Memory B cell (primary cell): ENCODE data around the gene SLC25A42.

Experiments
- ATAC-seq: fragments of 150-1000 bp; cut with Tn5 transposase; 2 replicates; pipeline ENCODE4 v1.10.0; 2021; ENCODE audit warnings: low read depth, mild to moderate bottlenecking, moderate library complexity
- DNase-seq, 2 donors: peaks; one replicate each; pipeline ENCODE4 v3.0.0; 2022; ENCODE audit warnings: low spot score in 2 of 2
- H3K27ac Mint-ChIP-seq: one replicate; pipeline ENCODE4 v1.8.0; 2022; ENCODE audit warnings: mild to moderate bottlenecking, moderate library complexity, mixed read lengths
- H3K27me3 Mint-ChIP-seq: one replicate; pipeline ENCODE4 v1.8.0; 2022; ENCODE audit warnings: mixed read lengths
- H3K36me3 Mint-ChIP-seq: one replicate; pipeline ENCODE4 v1.8.0; 2022; ENCODE audit warnings: mild to moderate bottlenecking, mixed read lengths
- H3K4me1 Mint-ChIP-seq: one replicate; pipeline ENCODE4 v1.8.0; 2022; ENCODE audit warnings: mixed read lengths
- H3K4me3 Mint-ChIP-seq: one replicate; pipeline ENCODE4 v1.8.0; 2022; ENCODE audit warnings: mild to moderate bottlenecking, moderate library complexity, mixed read lengths
- H3K9me3 Mint-ChIP-seq: one replicate; pipeline ENCODE4 v1.8.0; 2022; ENCODE audit warnings: mixed read lengths

Gene SLC25A42

DNA sequence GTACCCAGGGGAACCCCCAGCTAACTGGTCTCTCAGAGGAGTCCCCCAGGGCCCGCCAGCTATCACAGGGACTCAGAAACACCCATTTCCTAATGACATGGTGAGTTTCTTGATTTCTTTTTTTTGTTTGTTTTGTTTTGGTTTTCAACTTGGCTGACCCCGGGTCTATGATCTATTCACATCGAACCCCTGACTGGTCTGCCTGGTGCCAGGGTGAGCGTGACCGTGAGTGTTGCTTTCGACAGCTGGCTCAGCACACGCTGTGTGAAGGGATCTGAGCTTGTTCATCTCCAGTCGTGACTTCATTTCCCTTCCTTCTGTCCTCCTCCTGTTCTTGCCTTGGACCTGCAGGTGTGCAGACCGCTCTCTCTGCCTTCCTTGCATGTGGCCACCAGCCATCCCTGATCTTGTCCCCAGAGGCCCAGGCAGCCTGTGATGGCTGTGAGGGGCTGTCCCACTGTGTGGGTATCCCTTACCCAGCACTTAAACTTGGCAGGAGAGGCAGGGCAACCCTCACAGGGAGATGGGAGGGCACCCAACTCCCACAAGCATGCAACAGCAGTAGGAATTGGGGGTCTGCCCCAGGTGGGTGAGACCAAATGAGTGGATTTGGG lies 48.3 kb downstream of the SLC25A42 start:
- ATAC-seq = no peak

GRCh38 chr19:19113040-19113626 lies 49.3 kb downstream of the SLC25A42 start:
- Mint-ChIP-seq H3K4me1 (peaks cover 10% of the 10 kb centered on the region), H3K27me3 (no peaks in the 10 kb centered on the region), H3K4me3 (no peak overlapping the region), H3K27ac (peak overlapping the region; percentile 43), H3K9me3 (no peaks in the 10 kb centered on the region), H3K36me3 (no peaks in the 10 kb centered on the region)
- DNase-seq = no peak
- ATAC-seq = no peak

More for the DNA sequence above, 48.3 kb downstream of the SLC25A42 start:
- Mint-ChIP-seq H3K9me3 (no peaks in the 10 kb centered on the region), H3K36me3 (peaks cover 5% of the 10 kb centered on the region), H3K4me3 (no peak overlapping the region), H3K27ac (peak overlapping the region; percentile 21), H3K27me3 (no peaks in the 10 kb centered on the region), H3K4me1 (peaks cover 10% of the 10 kb centered on the region)
- DNase-seq = no peak

GRCh38 chr19:19115954-19116353 lies 52.2 kb downstream of the SLC25A42 start:
- ATAC-seq (peak; percentile 75), DNase-seq (peak; percentile 47 to 54)
- no peak overlapping the region for H3K27ac Mint-ChIP-seq
- H3K9me3 Mint-ChIP-seq = no peaks in the 10 kb centered on the region
- H3K27me3 Mint-ChIP-seq = no peaks in the 10 kb centered on the region
- H3K4me3 Mint-ChIP-seq = no peak overlapping the region
- peaks cover 8% of the 10 kb centered on the region for H3K36me3 Mint-ChIP-seq
- peaks cover 10% of the 10 kb centered on the region for H3K4me1 Mint-ChIP-seq

DNA sequence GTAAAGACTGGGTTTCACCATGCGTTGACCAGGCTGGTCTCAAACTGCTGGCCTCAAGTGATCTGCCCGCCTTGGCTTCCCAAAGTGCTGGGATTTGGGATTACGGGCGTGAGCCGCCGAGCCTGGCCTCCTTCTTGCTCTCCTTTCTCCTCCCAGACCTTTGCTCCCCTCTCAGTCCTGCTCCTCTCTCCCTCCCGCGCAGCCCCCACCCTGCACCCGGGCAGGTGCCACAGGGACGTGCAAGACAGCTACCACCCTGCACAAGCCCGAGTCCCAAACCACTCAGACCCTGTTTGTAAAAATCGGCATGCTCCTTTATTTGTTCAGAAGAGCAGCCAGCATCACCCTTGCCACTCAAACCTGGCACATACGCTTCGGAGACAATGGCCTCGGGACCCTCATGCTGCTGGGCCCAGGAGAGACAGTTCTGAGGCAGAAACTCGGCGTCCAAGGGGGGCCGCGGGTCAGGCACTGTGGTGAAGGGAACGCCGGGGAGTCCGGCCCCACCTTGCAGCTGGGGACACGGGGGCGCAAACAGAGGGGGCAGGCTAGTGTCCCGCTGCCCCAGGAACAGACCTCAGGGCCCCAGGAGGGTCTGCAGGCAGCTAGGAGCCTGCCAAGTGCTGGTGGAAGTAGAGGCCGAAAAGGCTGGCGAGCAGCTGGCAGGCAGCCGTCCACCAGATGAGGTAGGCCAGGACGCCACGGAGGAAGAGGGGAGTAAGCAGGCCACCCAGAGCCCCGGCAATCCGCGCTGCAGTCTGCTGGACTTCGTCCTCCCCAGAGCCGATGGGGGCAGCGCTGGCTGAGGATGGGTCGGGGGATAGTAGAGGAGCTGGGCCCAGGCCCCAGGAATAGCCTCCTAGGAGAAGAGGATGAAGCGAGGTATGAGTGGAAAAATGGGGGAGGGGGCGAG lies 55.8 kb downstream of the SLC25A42 start:
- ATAC-seq = no peak
- H3K27ac Mint-ChIP-seq = no peak overlapping the region
- no peaks in the 10 kb centered on the region for H3K4me1 Mint-ChIP-seq
- no peak overlapping the region for H3K4me3 Mint-ChIP-seq
- H3K36me3 Mint-ChIP-seq = peaks cover 25% of the 10 kb centered on the region
- DNase-seq = no peak
- peaks cover 7% of the 10 kb centered on the region for H3K9me3 Mint-ChIP-seq
- H3K27me3 Mint-ChIP-seq = no peaks in the 10 kb centered on the region

- ATAC-seq (no peak), DNase-seq (no peak)
- Mint-ChIP-seq H3K4me3 (no peak overlapping the region), H3K36me3 (peaks cover 25% of the 10 kb centered on the region), H3K9me3 (peaks cover 7% of the 10 kb centered on the region), H3K4me1 (no peaks in the 10 kb centered on the region), H3K27me3 (no peaks in the 10 kb centered on the region), H3K27ac (no peak overlapping the region)
Measured at GRCh38 chr19:19120308-19121231, 56.8 kb downstream of the SLC25A42 start.

- H3K36me3 Mint-ChIP-seq = peaks cover 27% of the 10 kb centered on the region
- DNase-seq (no peak), ATAC-seq (no peak)
- H3K9me3 Mint-ChIP-seq = peaks cover 7% of the 10 kb centered on the region
- no peak overlapping the region for H3K4me3 Mint-ChIP-seq
- no peak overlapping the region for H3K27ac Mint-ChIP-seq
- H3K4me1 Mint-ChIP-seq = no peaks in the 10 kb centered on the region
- no peaks in the 10 kb centered on the region for H3K27me3 Mint-ChIP-seq
Measured at GRCh38 chr19:19121371-19121770, 57.6 kb downstream of the SLC25A42 start.

GRCh38 chr19:19122902-19123301 lies 59.1 kb downstream of the SLC25A42 start:
- Mint-ChIP-seq H3K27me3 (no peaks in the 10 kb centered on the region), H3K4me3 (no peak overlapping the region), H3K27ac (no peak overlapping the region), H3K9me3 (peaks cover 7% of the 10 kb centered on the region), H3K36me3 (peaks cover 28% of the 10 kb centered on the region), H3K4me1 (no peaks in the 10 kb centered on the region)
- ATAC-seq (no peak), DNase-seq (no peak)

- Mint-ChIP-seq H3K4me1 (no peaks in the 10 kb centered on the region), H3K4me3 (no peak overlapping the region), H3K27me3 (no peaks in the 10 kb centered on the region), H3K36me3 (peaks cover 28% of the 10 kb centered on the region), H3K9me3 (peaks cover 7% of the 10 kb centered on the region), H3K27ac (no peak overlapping the region)
- no peak for DNase-seq
- no peak for ATAC-seq
Measured at GRCh38 chr19:19123386-19123785, 59.6 kb downstream of the SLC25A42 start.

GRCh38 chr19:19126102-19126501 lies 62.3 kb downstream of the SLC25A42 start:
- DNase-seq (no peak), ATAC-seq (no peak)
- Mint-ChIP-seq H3K36me3 (peaks cover 21% of the 10 kb centered on the region), H3K9me3 (peaks cover 7% of the 10 kb centered on the region), H3K27me3 (no peaks in the 10 kb centered on the region), H3K27ac (no peak overlapping the region), H3K4me3 (no peak overlapping the region), H3K4me1 (no peaks in the 10 kb centered on the region)

GRCh38 chr19:19131989-19132388 lies 68.2 kb downstream of the SLC25A42 start:
- no peaks in the 10 kb centered on the region for H3K27me3 Mint-ChIP-seq
- ATAC-seq = no peak
- H3K4me1 Mint-ChIP-seq = peaks cover 6% of the 10 kb centered on the region
- peaks cover 7% of the 10 kb centered on the region for H3K36me3 Mint-ChIP-seq
- DNase-seq = no peak
- no peak overlapping the region for H3K4me3 Mint-ChIP-seq
- H3K9me3 Mint-ChIP-seq = peaks cover 2% of the 10 kb centered on the region
- H3K27ac Mint-ChIP-seq = no peak overlapping the region

GRCh38 chr19:19132912-19133311 lies 69.1 kb downstream of the SLC25A42 start:
- DNase-seq (no peak), ATAC-seq (no peak)
- Mint-ChIP-seq H3K4me1 (peaks cover 14% of the 10 kb centered on the region), H3K9me3 (peaks cover 2% of the 10 kb centered on the region), H3K27me3 (no peaks in the 10 kb centered on the region), H3K4me3 (no peak overlapping the region), H3K27ac (no peak overlapping the region), H3K36me3 (peaks cover 6% of the 10 kb centered on the region)

GRCh38 chr19:19133985-19134384 lies 70.2 kb downstream of the SLC25A42 start:
- no peaks in the 10 kb centered on the region for H3K27me3 Mint-ChIP-seq
- H3K4me1 Mint-ChIP-seq = peaks cover 19% of the 10 kb centered on the region
- no peak overlapping the region for H3K27ac Mint-ChIP-seq
- H3K4me3 Mint-ChIP-seq = no peak overlapping the region
- peaks cover 6% of the 10 kb centered on the region for H3K36me3 Mint-ChIP-seq
- H3K9me3 Mint-ChIP-seq = peaks cover 2% of the 10 kb centered on the region
- ATAC-seq (no peak), DNase-seq (no peak)

- no peaks in the 10 kb centered on the region for H3K27me3 Mint-ChIP-seq
- peak; percentile 49 to 59 for DNase-seq
- H3K4me1 Mint-ChIP-seq = peaks cover 19% of the 10 kb centered on the region
- peak overlapping the region; percentile 46 for H3K4me3 Mint-ChIP-seq
- H3K36me3 Mint-ChIP-seq = peaks cover 6% of the 10 kb centered on the region
- H3K9me3 Mint-ChIP-seq = peaks cover 2% of the 10 kb centered on the region
- peak; percentile 31 for ATAC-seq
- no peak overlapping the region for H3K27ac Mint-ChIP-seq
Measured at GRCh38 chr19:19134687-19135158, 70.9 kb downstream of the SLC25A42 start.
